RWPE2 (cell line): ENCODE measurements around the gene GRB14.
"Not testable (repeated sequence)": the region's sequence is repeated elsewhere in the genome, so short reads cannot be mapped to it uniquely, and the experiment has no call there.

Source experiments
- ATAC-seq: fragments of 200-7000 bp; cut with Tn5 transposase; 3 replicates; pipeline ENCODE4 v1.9.1; 2021; ENCODE audit warnings: low read depth
- DNase-seq: peaks from one replicate; pipeline ENCODE4 v3.0.0-alpha.2; 2020; ENCODE audit warnings: low spot score
- H3K27ac ChIP-seq: fragments of 450-650 bp; 2 replicates; pipeline ENCODE4 v1.5.1; 2017; ENCODE audit warnings: mild to moderate bottlenecking; ENCODE audit not compliant: poor library complexity, severe bottlenecking
- H3K27me3 ChIP-seq: fragments of 250-450 bp; sonication (Bioruptor Pico); 2 replicates; pipeline ENCODE4 v1.5.1; 2021; ENCODE audit warnings: mild to moderate bottlenecking, moderate library complexity; ENCODE audit not compliant: insufficient read depth, poor library complexity, severe bottlenecking
- H3K36me3 ChIP-seq: fragments of 250-450 bp; sonication (Bioruptor Pico); 2 replicates; pipeline ENCODE4 v1.5.1; 2020; ENCODE audit warnings: low read depth, mild to moderate bottlenecking, moderate library complexity
- H3K4me1 ChIP-seq: fragments of 250-450 bp; sonication (Bioruptor Pico); 2 replicates; pipeline ENCODE4 v1.5.1; 2021; ENCODE audit warnings: mild to moderate bottlenecking, moderate library complexity; ENCODE audit not compliant: insufficient read depth, poor library complexity, severe bottlenecking
- H3K4me3 ChIP-seq: fragments of 250-450 bp; sonication (Bioruptor Pico); 2 replicates; pipeline ENCODE4 v1.5.1; 2021; ENCODE audit warnings: mild to moderate bottlenecking, moderate library complexity; ENCODE audit not compliant: severe bottlenecking
- H3K9me3 ChIP-seq: fragments of 250-450 bp; sonication (Bioruptor Pico); 2 replicates; pipeline ENCODE4 v1.5.1; 2021; ENCODE audit warnings: mild to moderate bottlenecking, moderate library complexity; ENCODE audit not compliant: severe bottlenecking
- TF ChIP-seq, protein P1 (sequence below): fragments of 450-650 bp; IDR thresholded peaks from one replicate; pipeline ENCODE4 v1.5.1; 2017; ENCODE audit warnings: mild to moderate bottlenecking, moderate library complexity; ENCODE audit not compliant: poor library complexity, severe bottlenecking

Gene GRB14

DNA sequence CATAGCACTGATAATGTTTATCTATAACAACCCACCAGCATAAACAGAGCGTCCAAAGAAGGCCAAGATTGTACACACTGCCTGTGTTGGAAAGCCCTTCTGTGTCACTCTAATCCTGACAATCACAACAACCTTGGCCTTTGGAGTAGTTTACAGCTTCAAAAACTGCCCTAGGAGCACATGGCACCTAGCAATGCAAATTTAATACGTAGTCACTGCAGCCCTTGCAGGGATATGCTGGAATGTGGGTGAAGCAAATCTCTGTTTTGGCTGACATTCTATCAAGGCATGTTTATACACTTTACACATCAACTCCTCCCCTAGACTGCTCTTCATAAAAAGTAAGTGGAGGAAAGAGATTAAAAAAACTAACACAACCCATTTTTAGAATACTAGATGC, 66.8 kb downstream of the GRB14 start:
- TF ChIP-seq, protein P1, sequence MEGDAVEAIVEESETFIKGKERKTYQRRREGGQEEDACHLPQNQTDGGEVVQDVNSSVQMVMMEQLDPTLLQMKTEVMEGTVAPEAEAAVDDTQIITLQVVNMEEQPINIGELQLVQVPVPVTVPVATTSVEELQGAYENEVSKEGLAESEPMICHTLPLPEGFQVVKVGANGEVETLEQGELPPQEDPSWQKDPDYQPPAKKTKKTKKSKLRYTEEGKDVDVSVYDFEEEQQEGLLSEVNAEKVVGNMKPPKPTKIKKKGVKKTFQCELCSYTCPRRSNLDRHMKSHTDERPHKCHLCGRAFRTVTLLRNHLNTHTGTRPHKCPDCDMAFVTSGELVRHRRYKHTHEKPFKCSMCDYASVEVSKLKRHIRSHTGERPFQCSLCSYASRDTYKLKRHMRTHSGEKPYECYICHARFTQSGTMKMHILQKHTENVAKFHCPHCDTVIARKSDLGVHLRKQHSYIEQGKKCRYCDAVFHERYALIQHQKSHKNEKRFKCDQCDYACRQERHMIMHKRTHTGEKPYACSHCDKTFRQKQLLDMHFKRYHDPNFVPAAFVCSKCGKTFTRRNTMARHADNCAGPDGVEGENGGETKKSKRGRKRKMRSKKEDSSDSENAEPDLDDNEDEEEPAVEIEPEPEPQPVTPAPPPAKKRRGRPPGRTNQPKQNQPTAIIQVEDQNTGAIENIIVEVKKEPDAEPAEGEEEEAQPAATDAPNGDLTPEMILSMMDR, result no peak
- H3K27me3 ChIP-seq, result no peaks in the 10 kb centered on the region

DNA sequence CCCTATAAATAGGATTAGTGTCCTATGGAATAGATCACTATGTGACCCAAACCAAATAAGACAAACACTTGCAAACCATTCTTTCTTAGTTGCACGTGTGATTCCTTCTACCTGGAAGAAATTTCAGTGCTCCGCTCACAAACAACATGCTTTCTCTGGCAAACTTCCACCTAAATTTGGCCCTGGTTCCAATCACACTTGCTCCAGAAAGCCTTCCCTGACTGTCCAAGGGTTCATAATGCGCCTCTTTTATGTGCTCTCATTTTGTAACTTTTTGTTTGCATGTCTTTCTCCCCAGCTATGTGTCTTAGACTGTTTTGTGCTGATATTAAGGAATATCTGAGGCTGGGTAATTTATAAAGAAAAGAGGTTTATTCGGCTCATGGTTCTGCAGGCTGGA, 69.8 kb downstream of the GRB14 start:
- Histone ChIP-seq H3K9me3 (no peaks in the 10 kb centered on the region), H3K36me3 (no peaks in the 10 kb centered on the region), H3K4me3 (no peak overlapping the region), H3K27me3 (no peaks in the 10 kb centered on the region), H3K4me1 (no peaks in the 10 kb centered on the region), H3K27ac (no peak overlapping the region)
- ATAC-seq (no peak), DNase-seq (no peak)
- TF ChIP-seq, protein P1, result no peak

More for the DNA sequence above, 66.8 kb downstream of the GRB14 start:
- Histone ChIP-seq H3K9me3 (no peaks in the 10 kb centered on the region), H3K36me3 (no peaks in the 10 kb centered on the region), H3K4me1 (no peaks in the 10 kb centered on the region), H3K4me3 (no peak overlapping the region), H3K27ac (no peak overlapping the region)
- DNase-seq (no peak), ATAC-seq (no peak)

DNA sequence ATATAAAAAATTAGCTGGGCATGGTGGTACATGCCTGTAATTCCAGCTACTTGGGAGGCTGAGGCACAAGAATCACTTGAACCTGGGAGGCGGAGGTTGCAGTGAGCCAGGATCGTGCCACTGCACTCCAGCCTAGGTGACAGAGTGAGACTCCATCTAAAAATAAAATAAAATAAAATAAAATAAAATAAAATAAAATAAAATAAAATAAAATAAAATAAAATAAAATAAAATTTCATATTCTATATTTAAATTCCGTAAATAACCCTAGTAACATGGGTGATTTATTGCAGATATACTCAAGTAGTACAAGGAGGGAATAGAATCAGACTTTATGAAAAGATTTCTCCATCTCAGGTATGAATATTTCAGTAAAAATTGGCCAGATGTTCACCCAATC, 71.6 kb downstream of the GRB14 start:
- H3K9me3 ChIP-seq, ATAC-seq, H3K4me3 ChIP-seq: not testable (repeated sequence)

DNA sequence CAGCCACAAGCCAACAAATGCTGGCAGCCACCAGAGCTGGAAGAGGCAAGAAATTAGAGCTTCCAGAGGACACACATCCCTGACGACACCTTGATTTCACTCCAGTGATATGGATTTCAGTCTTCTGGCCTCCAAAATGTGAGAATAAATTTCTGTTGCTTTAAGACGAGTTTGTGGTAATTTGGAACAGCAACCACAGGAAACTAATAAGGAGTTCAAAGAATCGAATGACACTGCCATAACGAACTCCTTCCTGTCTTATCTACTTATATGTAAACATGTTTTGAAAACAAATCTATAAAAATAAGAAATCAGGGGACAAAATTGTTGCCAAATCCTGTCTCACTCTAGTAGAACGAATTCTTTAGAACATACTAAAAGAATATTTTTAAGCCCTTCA, 75.8 kb downstream of the GRB14 start:
- ATAC-seq, result no peak
- no peaks in the 10 kb centered on the region for H3K36me3 ChIP-seq
- TF ChIP-seq, protein P1, result no peak

More for the DNA sequence above, 71.6 kb downstream of the GRB14 start:
- H3K36me3 ChIP-seq, H3K4me1 ChIP-seq, DNase-seq, H3K27ac ChIP-seq, H3K27me3 ChIP-seq: not testable (repeated sequence)

DNA sequence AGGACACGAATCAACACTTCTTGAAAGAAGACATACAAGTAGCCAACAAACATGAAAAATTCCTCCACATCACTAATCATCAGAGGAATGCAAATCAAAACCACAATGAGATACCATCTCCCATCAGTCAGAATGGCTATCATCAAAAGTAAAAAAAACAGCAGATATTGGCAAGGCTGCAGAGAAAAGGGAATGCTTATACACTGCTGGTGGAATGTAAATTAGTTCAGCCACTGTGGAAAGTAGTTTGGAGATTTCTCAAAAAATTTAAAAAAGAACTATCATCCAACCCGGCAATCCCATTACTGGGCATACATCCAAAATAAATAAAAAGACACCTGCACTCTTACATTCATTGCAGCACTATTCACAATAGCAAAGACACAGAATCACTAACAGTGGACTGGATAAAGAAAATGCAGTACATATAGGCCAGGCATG, 78.7 kb downstream of the GRB14 start:
- DNase-seq (no peak), ATAC-seq (peak; percentile 89)
- peak overlapping the region; percentile 9 for H3K27ac ChIP-seq
- peaks cover 8% of the 10 kb centered on the region for H3K4me1 ChIP-seq
- TF ChIP-seq, protein P1, result no peak
- H3K9me3 ChIP-seq, result no peaks in the 10 kb centered on the region
- no peak overlapping the region for H3K4me3 ChIP-seq
- no peaks in the 10 kb centered on the region for H3K36me3 ChIP-seq
- H3K27me3 ChIP-seq, result no peaks in the 10 kb centered on the region

More for the DNA sequence above, 75.8 kb downstream of the GRB14 start:
- Histone ChIP-seq H3K27me3 (no peaks in the 10 kb centered on the region), H3K9me3 (no peaks in the 10 kb centered on the region), H3K4me3 (no peak overlapping the region), H3K4me1 (peaks cover 8% of the 10 kb centered on the region), H3K27ac (no peak overlapping the region)
- DNase-seq, result no peak
